Thyroid gland (tissue), 4 donors: ENCODE data around the gene TFRC. TPM values are rescaled to one million over a fixed set of nuclear protein-coding genes. Genes with fewer than 3 reads are reported as not detected.

Experiments
- DNase-seq, 2 donors: peaks; one replicate each; pipeline ENCODE4 v3.0.0-alpha.2; 2019
- H3K27ac ChIP-seq, 3 donors: fragments of 200-600 bp; sonication (generic); 1 replicate in 2 of 3; 2 replicates in 1 of 3; pipeline ENCODE4 v1.5.1; 2016 to 2019; ENCODE audit warnings: mild to moderate bottlenecking in 1 of 3, moderate library complexity in 1 of 3
- H3K27me3 ChIP-seq: fragments of 200-600 bp; sonication (generic); one replicate; pipeline ENCODE4 v1.5.1; 2019
- H3K36me3 ChIP-seq, 2 donors: fragments of 200-600 bp; sonication (generic); one replicate each; pipeline ENCODE4 v1.5.1; 2016 to 2019
- H3K4me1 ChIP-seq, 2 donors: fragments of 200-600 bp; sonication (generic); one replicate each; pipeline ENCODE4 v1.5.1; 2017 to 2019
- H3K4me3 ChIP-seq, 3 donors: fragments of 200-600 bp; sonication (generic); replicated peaks in 1 of 3; 1 replicate in 2 of 3; 2 replicates in 1 of 3; pipeline ENCODE4 v1.5.1; 2016; ENCODE audit warnings: mild to moderate bottlenecking in 1 of 3
- H3K9me3 ChIP-seq: fragments of 200-600 bp; sonication (generic); one replicate; pipeline ENCODE4 v1.5.1; 2017
- CTCF ChIP-seq, 6 experiments: fragments of 200-600 bp in 3 of 6; fragments of 450-650 bp in 3 of 6; sonication (generic) in 3 of 6; IDR thresholded peaks; one replicate each; pipeline ENCODE4 v1.5.1; 2016 to 2019; ENCODE audit warnings: antibody characterized with exemption in 6 of 6, mild to moderate bottlenecking in 2 of 6, inconsistent platforms in 1 of 6, moderate library complexity in 1 of 6
- POLR2A ChIP-seq, 2 donors: fragments of 450-650 bp; IDR thresholded peaks; one replicate each; pipeline ENCODE4 v1.6.1; 2017; ENCODE audit warnings: antibody characterized with exemption in 2 of 2, mild to moderate bottlenecking in 2 of 2, moderate library complexity in 1 of 2
- WGBS, 2 donors: methylation state at CpG; one replicate each; pipeline ENCODE4 v1.1.5; 2017; 5-methylcytosine and 5-hydroxymethylcytosine counted together
- intact Hi-C: fragments of 100-400 bp; cut with DNase I; formaldehyde crosslinking; loops from one replicate; pipeline ENCODE4 v1.15.1; 2023
- total RNA-seq, 4 donors: library from RNA; depleted of rRNA; stranded (reverse); fragments of >200 nt; gene quantifications; one replicate each; pipeline ENCODE4 v1.2.3, GENCODE V29; 2016

Gene TFRC
- total RNA-seq, 4 donors from 2014 or later = 40.7 to 115 (median 69.8) TPM

- no peaks in the 10 kb centered on the region for H3K4me1 ChIP-seq
- H3K36me3 ChIP-seq = no peaks in the 10 kb centered on the region
- WGBS, 2 donors = 90 to 92% methylated on average over 8 of the region's 8 CpGs
- no peaks in the 10 kb centered on the region for H3K9me3 ChIP-seq
- no peak for TF ChIP-seq CTCF (IDR thresholded peaks at IDR 0.05)
- TF ChIP-seq POLR2A (IDR thresholded peaks at IDR 0.05) = no peak
- no peak for DNase-seq
- no peak overlapping the region for H3K27ac ChIP-seq
- H3K4me3 ChIP-seq = no peak overlapping the region
- intact Hi-C loops = no loop called here
- H3K27me3 ChIP-seq = no peaks in the 10 kb centered on the region
Measured at GRCh38 chr3:196122688-196123046, 40.8 kb upstream of the TFRC start.

DNA sequence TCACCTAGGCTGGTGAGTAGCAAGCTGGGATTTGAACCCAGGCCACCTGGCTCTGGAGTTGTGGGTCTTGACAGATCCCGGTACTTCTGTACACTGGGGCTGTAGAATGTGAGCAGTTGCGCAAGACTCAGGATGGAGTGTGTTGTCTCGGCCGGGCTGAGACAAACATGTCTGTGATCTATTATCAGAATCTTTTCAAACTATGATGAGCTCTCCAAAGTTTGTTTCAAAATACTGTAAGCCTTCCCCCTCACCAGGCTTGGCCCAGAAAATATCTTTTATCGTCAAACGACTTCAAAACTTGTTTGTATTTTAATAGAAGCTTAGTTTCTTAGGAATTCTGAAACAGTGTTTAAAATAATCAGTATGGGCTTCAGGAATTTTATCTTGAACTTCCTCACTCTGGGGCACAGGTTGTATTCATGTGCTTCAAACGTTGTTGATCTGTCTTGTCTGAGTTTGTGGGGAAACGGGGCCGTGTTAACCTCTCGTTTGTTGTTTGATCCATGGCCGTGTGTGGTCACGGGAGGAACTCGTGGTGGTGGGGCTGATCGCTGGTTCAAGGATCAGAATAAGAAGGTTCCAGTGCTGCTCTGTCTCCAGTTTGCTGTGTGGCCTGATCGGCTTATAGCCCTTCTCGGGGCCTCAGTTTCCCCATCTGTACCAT, 40.3 kb upstream of the TFRC start:
- Histone ChIP-seq H3K36me3 (no peaks in the 10 kb centered on the region), H3K27me3 (no peaks in the 10 kb centered on the region), H3K4me1 (no peaks in the 10 kb centered on the region), H3K9me3 (no peaks in the 10 kb centered on the region), H3K4me3 (no peak overlapping the region), H3K27ac (no peak overlapping the region)
- intact Hi-C loops = no loop called here
- DNase-seq = no peak
- no peak for TF ChIP-seq POLR2A (IDR thresholded peaks at IDR 0.05)
- no peak for TF ChIP-seq CTCF (IDR thresholded peaks at IDR 0.05)
- WGBS, 2 donors = 75 to 77% methylated on average over 16 of the region's 16 CpGs

GRCh38 chr3:196121066-196121465, 39.2 kb upstream of the TFRC start:
- DNase-seq = no peak
- TF ChIP-seq POLR2A (IDR thresholded peaks at IDR 0.05) = no peak
- TF ChIP-seq CTCF (IDR thresholded peaks at IDR 0.05) = no peak

GRCh38 chr3:196120291-196120951, 38.5 kb upstream of the TFRC start:
- no peaks in the 10 kb centered on the region for H3K36me3 ChIP-seq
- H3K4me1 ChIP-seq = no peaks in the 10 kb centered on the region
- no peak for TF ChIP-seq CTCF (IDR thresholded peaks at IDR 0.05)
- no peak for TF ChIP-seq POLR2A (IDR thresholded peaks at IDR 0.05)
- intact Hi-C loops = no loop called here
- no peak for DNase-seq
- H3K27ac ChIP-seq = no peak overlapping the region
- H3K9me3 ChIP-seq = no peaks in the 10 kb centered on the region
- WGBS, 2 donors = 60 to 67% methylated on average over 8 to 14 of the region's 14 CpGs
- no peak overlapping the region for H3K4me3 ChIP-seq
- no peaks in the 10 kb centered on the region for H3K27me3 ChIP-seq

More at GRCh38 chr3:196121066-196121465, 39.2 kb upstream of the TFRC start:
- no peak overlapping the region for H3K27ac ChIP-seq
- H3K36me3 ChIP-seq = no peaks in the 10 kb centered on the region
- no peaks in the 10 kb centered on the region for H3K4me1 ChIP-seq
- no peak overlapping the region for H3K4me3 ChIP-seq
- intact Hi-C loops = no loop called here
- H3K27me3 ChIP-seq = no peaks in the 10 kb centered on the region
- 93 to 94% methylated on average over 11 of the region's 11 CpGs for WGBS, 2 donors
- H3K9me3 ChIP-seq = no peaks in the 10 kb centered on the region

GRCh38 chr3:196117809-196118208, 35.9 kb upstream of the TFRC start:
- WGBS, 2 donors = 75 to 81% methylated on average over 6 of the region's 6 CpGs
- no peaks in the 10 kb centered on the region for H3K36me3 ChIP-seq
- no peak for TF ChIP-seq CTCF (IDR thresholded peaks at IDR 0.05)
- TF ChIP-seq POLR2A (IDR thresholded peaks at IDR 0.05) = no peak
- H3K9me3 ChIP-seq = no peaks in the 10 kb centered on the region
- no peak overlapping the region for H3K4me3 ChIP-seq
- no peak overlapping the region for H3K27ac ChIP-seq
- no peaks in the 10 kb centered on the region for H3K4me1 ChIP-seq
- intact Hi-C loops = no loop called here
- no peak for DNase-seq
- H3K27me3 ChIP-seq = no peaks in the 10 kb centered on the region
